BJ (cell line): ENCODE measurements around the gene TNNT2. TPM values are rescaled to one million over a fixed set of nuclear protein-coding genes. Genes with fewer than 3 reads are reported as not detected.

ENCODE experiments used
- CTCF ChIA-PET: fragments of 350-600 bp; formaldehyde crosslinking; extraction: SDS; loops from one replicate; lab custom pipeline; 2021; ENCODE audit warnings: antibody characterized with exemption, inconsistent platforms; lab: Yijun Ruan, JAX
- POLR2A ChIA-PET: fragments of 300-600 bp; sonication (Branson Sonifier 250); formaldehyde crosslinking; extraction: SDS; loops from one replicate; lab custom pipeline; 2021; ENCODE audit warnings: antibody characterized with exemption; lab: Charles Lee
- DNase-seq: peaks from one replicate; pipeline ENCODE4 v3.0.0-alpha.2; 2011; ENCODE audit warnings: low read depth
- H3K27me3 ChIP-seq: 2 replicates; pipeline ENCODE4 v1.6.0; 2011; ENCODE audit warnings: low read length; ENCODE audit not compliant: control insufficient read depth, insufficient read depth
- H3K36me3 ChIP-seq: 2 replicates; pipeline ENCODE4 v1.5.1; 2011; ENCODE audit warnings: low read length; ENCODE audit not compliant: control insufficient read depth, insufficient read depth
- H3K4me3 ChIP-seq: 2 replicates; pipeline ENCODE4 v1.5.1; 2011; ENCODE audit warnings: low read depth, mild to moderate bottlenecking, control low read depth, low read length
- CTCF ChIP-seq: IDR thresholded peaks from 2 replicates; pipeline ENCODE4 v1.5.1; 2011; ENCODE audit warnings: low read depth, mild to moderate bottlenecking, control low read depth, inconsistent platforms, low read length, moderate library complexity; ENCODE audit not compliant: insufficient read depth
- polyA minus RNA-seq: library from RNA; depleted of rRNA, polyadenylated mRNA; stranded (reverse); fragments of >200 nt; gene quantifications from 2 replicates; pipeline ENCODE4 v1.2.3, GENCODE V29; 2011; rRNA and poly(A)+ RNA removed
- polyA plus RNA-seq: library from polyadenylated mRNA; depleted of rRNA; stranded (reverse); fragments of >200 nt; gene quantifications from 2 replicates; pipeline ENCODE4 v1.2.3, GENCODE V29; 2011; rRNA removed

TNNT2 gene
- not detected in 2 replicates for polyA plus RNA-seq
- not detected in 2 replicates for polyA minus RNA-seq

DNA sequence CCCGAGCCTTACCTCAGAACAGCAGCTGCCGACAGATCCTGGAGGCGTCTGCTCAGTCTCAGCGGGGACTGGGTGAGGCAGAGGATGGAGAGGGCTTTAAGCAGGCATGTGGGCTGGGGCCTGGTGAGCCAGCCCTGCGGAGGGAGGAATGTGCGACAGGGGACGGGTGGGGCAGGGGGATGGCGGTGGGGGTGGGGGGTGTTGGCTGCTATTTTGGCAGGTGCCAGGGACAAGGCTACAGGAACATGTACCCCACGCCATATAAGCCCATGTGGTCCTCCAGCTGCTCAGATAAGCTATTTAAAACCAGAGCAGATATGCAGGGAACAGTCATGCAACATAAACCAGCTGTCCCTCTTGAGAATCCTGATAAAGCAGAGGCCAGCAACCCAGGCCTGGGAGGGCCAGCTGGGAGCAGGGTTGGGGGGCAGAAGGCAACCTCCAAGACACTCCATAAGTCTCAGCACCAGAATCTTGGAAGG, at the start of gene TNNT2:
TNNT2 (minus strand) TSS at position 70 of the 482 bp plus-strand sequence. CDS start 4,426 bp downstream, outside the sequence.
- CTCF ChIA-PET = interaction anchor here (1.9 kb wide), 1 partner anchor 23 kb away, joined by 5 read pairs; no protein-coding TSS in a partner anchor
- H3K27me3 ChIP-seq = peaks cover 24% of the 10 kb centered on the region
- no peaks in the 10 kb centered on the region for H3K36me3 ChIP-seq
- TF ChIP-seq CTCF = no peak
- POLR2A ChIA-PET = no interaction called here
- H3K4me3 ChIP-seq = no peak within 1 kb of the TSS
- DNase-seq = no peak

DNA sequence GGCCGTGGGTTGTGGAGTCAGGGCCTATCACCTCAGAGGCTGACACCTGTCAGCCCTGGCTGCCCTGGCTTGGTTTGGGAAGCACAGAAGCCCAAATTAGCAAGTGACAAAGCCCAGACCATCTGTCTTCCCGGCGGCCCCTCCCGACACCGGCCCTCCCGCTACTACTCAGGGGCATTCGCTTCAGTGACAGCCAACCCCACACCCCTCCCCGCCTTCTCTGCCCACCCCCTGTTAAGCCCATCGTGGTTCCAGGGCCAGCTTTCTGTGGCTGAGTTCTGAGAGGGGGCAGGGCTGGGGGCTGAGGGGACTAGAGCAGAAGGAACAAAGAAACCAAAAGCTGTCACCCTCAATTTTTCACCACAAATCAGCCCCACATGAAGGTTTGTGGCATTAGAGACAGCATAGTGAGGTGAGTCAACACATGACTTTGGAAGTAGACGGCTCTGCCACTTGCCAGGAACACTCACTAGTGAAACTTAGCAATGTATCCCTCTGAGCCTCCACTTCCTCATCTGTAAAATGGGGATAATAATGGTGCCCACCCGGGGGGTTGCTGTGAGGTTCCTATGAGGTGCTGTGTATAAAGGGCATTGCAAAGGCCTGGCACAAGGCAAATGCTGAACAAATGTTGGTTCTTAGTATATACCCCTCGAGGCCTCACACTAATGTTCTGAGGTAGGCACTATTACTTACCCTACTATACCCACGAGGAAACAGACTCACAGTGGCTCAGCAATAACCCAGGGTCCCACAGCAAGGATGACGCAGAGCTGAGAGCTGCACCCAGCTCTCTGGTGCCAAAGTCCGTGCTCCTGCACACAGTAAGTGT, 49.2 kb upstream of the TNNT2 start:
- Histone ChIP-seq H3K27me3 (peaks cover 11% of the 10 kb centered on the region), H3K4me3 (no peak overlapping the region), H3K36me3 (no peaks in the 10 kb centered on the region)
- no peak for DNase-seq
- POLR2A ChIA-PET = no interaction called here
- CTCF ChIA-PET = interaction anchor here (0.8 to 1.7 kb wide), 4 partner anchors 9 to 91 kb away, joined by 3 to 10 read pairs (median 3); no protein-coding TSS in a partner anchor
- no peak for TF ChIP-seq CTCF

GRCh38 chr1:201424146-201424545, 46.7 kb upstream of the TNNT2 start:
- ChIA-PET POLR2A (no interaction called here), CTCF (interaction anchor here (1.0 to 1.9 kb wide), 2 partner anchors 9 to 12 kb away, joined by 3 to 8 read pairs; no protein-coding TSS in a partner anchor)
- TF ChIP-seq CTCF = no peak

DNA sequence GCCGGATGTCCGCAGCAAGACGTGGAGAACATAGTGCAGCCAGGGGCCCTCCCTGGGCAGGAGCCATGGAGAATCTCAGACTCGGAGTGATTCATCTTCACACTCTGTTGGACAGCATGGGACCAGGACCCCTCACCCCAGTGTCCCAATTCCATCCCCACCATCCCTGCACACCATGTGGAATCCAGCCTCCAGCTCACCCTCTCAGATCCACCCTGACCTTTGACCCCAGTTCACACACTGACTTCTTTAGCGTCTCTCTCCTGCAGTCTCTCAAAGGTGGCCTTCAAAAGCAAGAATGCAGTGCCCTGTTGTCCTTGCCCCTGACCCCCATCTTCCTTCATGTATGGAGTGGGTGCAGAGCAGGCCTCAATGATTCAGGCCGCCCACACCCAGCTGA, 46.2 kb upstream of the TNNT2 start:
- H3K36me3 ChIP-seq = no peaks in the 10 kb centered on the region
- DNase-seq = no peak
- no peak overlapping the region for H3K4me3 ChIP-seq
- peaks cover 13% of the 10 kb centered on the region; the same call in 1 of the 2 replicates for H3K27me3 ChIP-seq
- POLR2A ChIA-PET = no interaction called here
- CTCF ChIA-PET = interaction anchor here (1.9 kb wide), 1 partner anchor 12 kb away, joined by 8 read pairs; no protein-coding TSS in a partner anchor
- TF ChIP-seq CTCF = no peak

More at GRCh38 chr1:201424146-201424545, 46.7 kb upstream of the TNNT2 start:
- Histone ChIP-seq H3K36me3 (no peaks in the 10 kb centered on the region), H3K4me3 (no peak overlapping the region), H3K27me3 (peaks cover 13% of the 10 kb centered on the region; the same call in 1 of the 2 replicates)
- DNase-seq = no peak
